ENCODE data around the gene MAP2K1.

GRCh38 chr15:66419471-66419870 lies 32.8 kb downstream of the MAP2K1 start:
- TF ChIP-seq CTCF (IDR thresholded peaks at IDR 0.05): no peak
- TF ChIP-seq POLR2AphosphoS5 (IDR thresholded peaks at IDR 0.05): no peak
- TF ChIP-seq POLR2A (IDR thresholded peaks at IDR 0.05; ENCODE audit: low read depth): no peak
- TF ChIP-seq EP300 (IDR thresholded peaks at IDR 0.05): no peak
